ENCODE measurements around the gene RALGAPB. TPM values are rescaled to one million over a fixed set of nuclear protein-coding genes. Genes with fewer than 3 reads are reported as not detected.

The RALGAPB gene
- total and polyA plus RNA-seq, 2 of the 13 experiments (the other 11 are each of a cell fraction or from before 2014, with no cell fraction given): 17.6 to 30.6 TPM

- TF ChIP-seq GABPB1 (CRISPR knock-in tag; IDR thresholded peaks at IDR 0.05) (peak; percentile 95), MIXL1 (CRISPR knock-in tag; IDR thresholded peaks at IDR 0.05) (peak; percentile 79), ZNF329 (CRISPR knock-in tag; IDR thresholded peaks at IDR 0.05; ENCODE audit: low read depth) (peak; percentile 67), TCF12 (IDR thresholded peaks at IDR 0.05) (no peak), TCF12 (CRISPR knock-in tag; IDR thresholded peaks at IDR 0.05) (no peak), MXD1 (CRISPR knock-in tag; IDR thresholded peaks at IDR 0.05) (no peak; the same call in 1 of the 2 replicates), CSRNP1 (CRISPR knock-in tag; IDR thresholded peaks at IDR 0.05) (no peak), ZNF256 (CRISPR knock-in tag; conservative IDR thresholded peaks at IDR 0.05) (0 out of 2 replicates have a peak, but pooled peaks have one; percentile 78), ZNF205 (CRISPR knock-in tag; IDR thresholded peaks at IDR 0.05) (no peak; the same call in 1 of the 2 replicates), MAF1 (CRISPR knock-in tag; IDR thresholded peaks at IDR 0.05; ENCODE audit: borderline replicate concordance) (peak; percentile 91; the same call in 1 of the 2 replicates), TERF1 (CRISPR knock-in tag; IDR thresholded peaks at IDR 0.05) (0 out of 2 replicates have a peak, but pooled peaks have one; percentile 80), ZBED4 (CRISPR knock-in tag; IDR thresholded peaks at IDR 0.05; ENCODE audit: borderline replicate concordance) (0 out of 2 replicates have a peak, but pooled peaks have one; percentile 56), TCF7 (IDR thresholded peaks at IDR 0.05; ENCODE audit: low read depth) (no peak), NR2F6 (IDR thresholded peaks at IDR 0.05) (no peak), NR2F6 (CRISPR knock-in tag; IDR thresholded peaks at IDR 0.05) (peak; percentile 60; the same call in 1 of the 2 replicates), ZNF567 (CRISPR knock-in tag; IDR thresholded peaks at IDR 0.05; ENCODE audit: borderline replicate concordance) (0 out of 2 replicates have a peak, but pooled peaks have one; percentile 77), ZBTB14 (CRISPR knock-in tag; IDR thresholded peaks at IDR 0.05) (no peak; the same call in 1 of the 2 replicates), NFIB (CRISPR knock-in tag; IDR thresholded peaks at IDR 0.05; ENCODE audit: borderline replicate concordance) (no peak), POGZ (CRISPR knock-in tag; IDR thresholded peaks at IDR 0.05) (peak; percentile 73)
Observed at GRCh38 chr20:38472513-38473366, at the start of gene RALGAPB (continued).
